SU-DHL-6 (cell line): ENCODE measurements around the gene CRAMP1.

ENCODE experiments used
- EZH2phosphoT487 ChIP-seq: fragments of 200-600 bp; sonication (generic), shearing (Covaris generic); conservative IDR thresholded peaks from 2 replicates; pipeline ENCODE4 v1.6.1; 2018; ENCODE audit warnings: mild to moderate bottlenecking, antibody characterized with exemption, low read length, moderate library complexity, mixed read lengths
- TF ChIP-seq, protein P1 (sequence below): fragments of 200-600 bp; sonication (generic); IDR thresholded peaks from one replicate; pipeline ENCODE4 v1.5.1; 2017; ENCODE audit warnings: antibody characterized with exemption, mild to moderate bottlenecking, low read length, moderate library complexity; ENCODE audit not compliant: insufficient read depth, poor library complexity, severe bottlenecking

DNA sequence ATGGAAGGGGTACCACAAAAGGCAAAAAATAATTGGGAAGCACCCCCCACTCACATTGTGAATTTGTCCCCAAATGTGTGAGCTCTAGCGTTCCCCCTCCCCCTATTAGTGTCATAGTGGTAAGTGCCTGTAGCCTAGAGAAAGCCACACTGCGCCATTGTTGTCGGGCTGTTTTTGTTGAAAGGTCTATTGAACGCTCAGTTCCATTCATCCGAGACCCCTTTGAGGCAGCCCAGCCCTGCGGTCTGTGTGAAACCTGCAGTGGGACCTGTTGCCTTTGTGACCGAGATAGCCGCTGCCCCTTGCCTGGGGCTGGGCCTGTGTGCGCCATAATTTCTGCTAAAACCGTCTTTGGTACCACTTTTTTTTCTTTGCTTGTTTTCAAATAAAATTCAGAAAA is 68.9 kb downstream of the CRAMP1 start:
- TF ChIP-seq, protein P1, sequence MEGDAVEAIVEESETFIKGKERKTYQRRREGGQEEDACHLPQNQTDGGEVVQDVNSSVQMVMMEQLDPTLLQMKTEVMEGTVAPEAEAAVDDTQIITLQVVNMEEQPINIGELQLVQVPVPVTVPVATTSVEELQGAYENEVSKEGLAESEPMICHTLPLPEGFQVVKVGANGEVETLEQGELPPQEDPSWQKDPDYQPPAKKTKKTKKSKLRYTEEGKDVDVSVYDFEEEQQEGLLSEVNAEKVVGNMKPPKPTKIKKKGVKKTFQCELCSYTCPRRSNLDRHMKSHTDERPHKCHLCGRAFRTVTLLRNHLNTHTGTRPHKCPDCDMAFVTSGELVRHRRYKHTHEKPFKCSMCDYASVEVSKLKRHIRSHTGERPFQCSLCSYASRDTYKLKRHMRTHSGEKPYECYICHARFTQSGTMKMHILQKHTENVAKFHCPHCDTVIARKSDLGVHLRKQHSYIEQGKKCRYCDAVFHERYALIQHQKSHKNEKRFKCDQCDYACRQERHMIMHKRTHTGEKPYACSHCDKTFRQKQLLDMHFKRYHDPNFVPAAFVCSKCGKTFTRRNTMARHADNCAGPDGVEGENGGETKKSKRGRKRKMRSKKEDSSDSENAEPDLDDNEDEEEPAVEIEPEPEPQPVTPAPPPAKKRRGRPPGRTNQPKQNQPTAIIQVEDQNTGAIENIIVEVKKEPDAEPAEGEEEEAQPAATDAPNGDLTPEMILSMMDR: no peak
- TF ChIP-seq EZH2phosphoT487: no peak
